IMR-90 (cell line): Measurements from ENCODE around the gene TBX10. TPM values are rescaled to one million over a fixed set of nuclear protein-coding genes. Genes with fewer than 3 reads are reported as not detected.

Source experiments
- ATAC-seq: fragments of 200-7000 bp; cut with Tn5 transposase; 2 replicates; pipeline ENCODE4 v1.9.1; 2020; ENCODE audit warnings: low read depth, mild to moderate bottlenecking, moderate library complexity
- BruUV-seq: library from RNA; stranded (reverse); fragments of 400-500 nt; replicated peaks from 2 replicates; lab custom pipeline; 2021; lab: Mats Ljungman, UMichigan
- CTCF ChIA-PET: fragments of 300-600 bp; formaldehyde crosslinking; extraction: SDS; loops from one replicate; lab custom pipeline; 2021; ENCODE audit warnings: antibody characterized with exemption; lab: Yijun Ruan, JAX
- POLR2A ChIA-PET: fragments of 300-600 bp; sonication (Branson Sonifier 250); formaldehyde crosslinking; loops from one replicate; lab custom pipeline; 2022; ENCODE audit warnings: antibody characterized with exemption; ENCODE audit not compliant: unreplicated experiment; lab: Charles Lee
- DNase-seq: peaks from one replicate; pipeline ENCODE4 v3.0.0; 2013
- H2AFZ ChIP-seq: replicated peaks from 2 replicates; pipeline ENCODE3; 2013; ENCODE audit warnings: low read length, mild to moderate bottlenecking; ENCODE audit not compliant: poor library complexity
- H2AK5ac ChIP-seq: 2 replicates; pipeline ENCODE4 v1.6.1; 2013; ENCODE audit warnings: low read depth, low read length, inconsistent platforms
- H2AK9ac ChIP-seq: replicated peaks from 2 replicates; pipeline ENCODE3; 2013; ENCODE audit warnings: mild to moderate bottlenecking, low read depth, low read length, moderate library complexity; ENCODE audit not compliant: poor library complexity
- H2BK120ac ChIP-seq: 2 replicates; pipeline ENCODE4 v1.6.1; 2013; ENCODE audit warnings: low read depth, low read length, inconsistent platforms
- H2BK15ac ChIP-seq: 3 replicates; pipeline ENCODE4 v1.6.1; 2013; ENCODE audit warnings: low read depth, low read length, inconsistent platforms
- H2BK20ac ChIP-seq: 2 replicates; pipeline ENCODE4 v1.6.1; 2013; ENCODE audit warnings: low read depth, mild to moderate bottlenecking, inconsistent platforms, low read length, moderate library complexity
- H2BK5ac ChIP-seq: 2 replicates; pipeline ENCODE4 v1.6.1; 2013; ENCODE audit warnings: mild to moderate bottlenecking, low read depth, low read length, inconsistent platforms; ENCODE audit not compliant: poor library complexity, severe bottlenecking
- H3K14ac ChIP-seq: replicated peaks from 2 replicates; pipeline ENCODE4 v1.6.1; 2013; ENCODE audit warnings: low read depth, low read length, inconsistent platforms
- H3K18ac ChIP-seq: 2 replicates; pipeline ENCODE4 v1.6.1; 2013; ENCODE audit warnings: low read depth, low read length, control low read depth
- H3K23ac ChIP-seq: 2 replicates; pipeline ENCODE4 v1.6.1; 2013; ENCODE audit warnings: low read depth, low read length, inconsistent platforms
- H3K27ac ChIP-seq: 2 replicates; pipeline ENCODE4 v1.5.1; 2013; ENCODE audit warnings: mild to moderate bottlenecking, control low read depth, low read length; ENCODE audit not compliant: insufficient read depth
- H3K27me3 ChIP-seq: 2 replicates; pipeline ENCODE4 v1.6.1; 2013; ENCODE audit warnings: low read length; ENCODE audit not compliant: control insufficient read depth, insufficient read depth
- H3K36me3 ChIP-seq: 2 replicates; pipeline ENCODE4 v1.6.1; 2013; ENCODE audit warnings: low read length, mixed read lengths; ENCODE audit not compliant: control insufficient read depth, insufficient read depth
- H3K4ac ChIP-seq: 2 replicates; pipeline ENCODE4 v1.6.1; 2013; ENCODE audit warnings: low read depth, low read length, inconsistent platforms
- H3K4me1 ChIP-seq: 2 replicates; pipeline ENCODE4 v1.6.1; 2013; ENCODE audit warnings: low read length, mixed read lengths; ENCODE audit not compliant: control insufficient read depth, insufficient read depth
- H3K4me2 ChIP-seq: 2 replicates; pipeline ENCODE4 v1.6.1; 2013; ENCODE audit warnings: low read depth, mild to moderate bottlenecking, control low read depth, low read length, moderate library complexity
- H3K4me3 ChIP-seq: 2 replicates; pipeline ENCODE4 v1.5.1; 2013; ENCODE audit warnings: low read depth, mild to moderate bottlenecking, control low read depth, low read length, moderate library complexity; ENCODE audit not compliant: insufficient read depth
- H3K56ac ChIP-seq: 2 replicates; pipeline ENCODE4 v1.6.1; 2013; ENCODE audit warnings: low read length, inconsistent platforms; ENCODE audit not compliant: insufficient read depth; ENCODE audit errors: extremely low read depth
- H3K79me1 ChIP-seq, 2 experiments: 2 replicates each; pipeline ENCODE4 v1.6.1; 2013; ENCODE audit warnings: low read length in 2 of 2, inconsistent platforms in 1 of 2, low read depth in 1 of 2
- H3K9ac ChIP-seq: 2 replicates; pipeline ENCODE4 v1.6.1; 2013; ENCODE audit warnings: low read depth, low read length, control low read depth
- H3K9me1 ChIP-seq: 2 replicates; pipeline ENCODE4 v1.6.1; 2013; ENCODE audit warnings: low read length, inconsistent platforms; ENCODE audit not compliant: insufficient read depth
- H3K9me3 ChIP-seq: 2 replicates; pipeline ENCODE4 v1.6.1; 2013; ENCODE audit warnings: low read length; ENCODE audit not compliant: control insufficient read depth, insufficient read depth
- H4K20me1 ChIP-seq: 2 replicates; pipeline ENCODE4 v1.6.1; 2013; ENCODE audit warnings: low read length, inconsistent platforms; ENCODE audit not compliant: insufficient read depth
- H4K5ac ChIP-seq: 2 replicates; pipeline ENCODE4 v1.6.1; 2013; ENCODE audit warnings: mild to moderate bottlenecking, low read depth, low read length, control low read depth
- H4K8ac ChIP-seq, 2 experiments: 2 replicates each; pipeline ENCODE4 v1.6.1; 2013; ENCODE audit warnings: low read depth in 2 of 2, low read length in 2 of 2, control low read depth in 1 of 2, inconsistent platforms in 1 of 2
- H4K91ac ChIP-seq: 2 replicates; pipeline ENCODE4 v1.6.1; 2013; ENCODE audit warnings: low read depth, low read length, inconsistent platforms; ENCODE audit not compliant: insufficient read depth
- BHLHE40 ChIP-seq: fragments of 150-350 bp; IDR thresholded peaks from 2 replicates; pipeline ENCODE4 v1.6.1; 2016; ENCODE audit warnings: mild to moderate bottlenecking, low read depth, low read length
- CEBPB ChIP-seq: IDR thresholded peaks from 2 replicates; pipeline ENCODE4 v1.6.1; 2012; ENCODE audit warnings: low read depth, low read length, improper control_type of control experiment
- CHD1 ChIP-seq: IDR thresholded peaks from 2 replicates; pipeline ENCODE4 v1.6.1; 2012; ENCODE audit warnings: low read depth, low read length, improper control_type of control experiment
- ELK1 ChIP-seq: fragments of 150-350 bp; IDR thresholded peaks from 2 replicates; pipeline ENCODE4 v1.6.1; 2016; ENCODE audit warnings: low read depth, mild to moderate bottlenecking, low read length, moderate library complexity, borderline replicate concordance
- MAFK ChIP-seq: IDR thresholded peaks from 2 replicates; pipeline ENCODE4 v1.6.1; 2012; ENCODE audit warnings: low read depth, low read length, improper control_type of control experiment
- MAZ ChIP-seq: IDR thresholded peaks from 2 replicates; pipeline ENCODE4 v1.6.1; 2012; ENCODE audit warnings: low read depth, mild to moderate bottlenecking, low read length, improper control_type of control experiment, moderate library complexity, borderline replicate concordance
- MXI1 ChIP-seq: IDR thresholded peaks from 2 replicates; pipeline ENCODE4 v1.6.1; 2012; ENCODE audit warnings: low read depth, mild to moderate bottlenecking, low read length, moderate library complexity, borderline replicate concordance
- NFE2L2 ChIP-seq: fragments of 150-350 bp; IDR thresholded peaks from 2 replicates; pipeline ENCODE4 v1.6.1; 2016; ENCODE audit warnings: low read depth, mild to moderate bottlenecking, low read length
- RCOR1 ChIP-seq: IDR thresholded peaks from 2 replicates; pipeline ENCODE4 v1.6.1; 2012; ENCODE audit warnings: mild to moderate bottlenecking, low read length, improper control_type of control experiment; ENCODE audit not compliant: insufficient replicate concordance
- RFX5 ChIP-seq: IDR thresholded peaks from 2 replicates; pipeline ENCODE4 v1.8.0; 2012; ENCODE audit warnings: low read depth, mild to moderate bottlenecking, low read length, moderate library complexity
- SMC3 ChIP-seq: fragments of 150-350 bp; IDR thresholded peaks from 2 replicates; pipeline ENCODE4 v1.6.1; 2016; ENCODE audit warnings: low read depth, mild to moderate bottlenecking, antibody characterized with exemption, low read length, moderate library complexity
- USF2 ChIP-seq: fragments of 150-350 bp; IDR thresholded peaks from 2 replicates; pipeline ENCODE4 v1.6.1; 2017; ENCODE audit warnings: mild to moderate bottlenecking, antibody characterized with exemption, low read length, low read depth
- WGBS, 2 experiments: methylation state at CpG; one replicate each; pipeline versions ENCODE4 v1.1.5 to v1.1.7; 2013; ENCODE audit warnings: missing lambda C conversion rate in 2 of 2; ENCODE audit not compliant: insufficient read length in 1 of 2; ENCODE audit errors: extremely low coverage in 2 of 2; 5-methylcytosine and 5-hydroxymethylcytosine counted together
- dilution Hi-C: fragments of 300-500 bp; cut with HindIII; formaldehyde crosslinking; loops from one replicate; pipeline ENCODE4 v1.14.3; 2018; ENCODE audit warnings: low sequenced_read_pairs; ENCODE audit not compliant: unreplicated experiment
- in situ Hi-C: fragments of 300-500 bp; cut with MboI; formaldehyde crosslinking; loops from 3 replicates; pipeline ENCODE4 v1.14.3; 2019; ENCODE audit warnings: low sequenced_read_pairs, inconsistent platforms, mixed read lengths
- intact Hi-C: fragments of 100-400 bp; cut with micrococcal nuclease; formaldehyde crosslinking; loops from 2 replicates; pipeline ENCODE4 v1.10.0; 2022
- polyA plus RNA-seq, 3 experiments: library from polyadenylated mRNA; depleted of rRNA; stranded (reverse); fragments of >200 nt; gene quantifications; 2 replicates each; pipeline ENCODE4 v1.2.3, GENCODE V29; 2012; ENCODE audit warnings: low replicate concordance in 1 of 3
- total RNA-seq: library from RNA; depleted of rRNA; stranded (reverse); fragments of >200 nt; gene quantifications from 2 replicates; pipeline ENCODE4 v1.2.3, GENCODE V29; 2012

TBX10 gene
- total and polyA plus RNA-seq, 2 of the 4 experiments (the other 2 are of a cell fraction) = not detected

GRCh38 chr11:67613313-67613959 is 26.1 kb downstream of the TBX10 start:
- peaks cover 36% of the 10 kb centered on the region for H3K36me3 ChIP-seq
- H2BK120ac ChIP-seq = no peak overlapping the region
- H3K56ac ChIP-seq = no peak overlapping the region
- TF ChIP-seq CEBPB = no peak
- no peak for TF ChIP-seq RFX5
- TF ChIP-seq BHLHE40 = no peak
- no peak for TF ChIP-seq RCOR1
- TF ChIP-seq MXI1 = no peak
- no peak for TF ChIP-seq SMC3
- TF ChIP-seq MAZ = no peak
- TF ChIP-seq USF2 = no peak
- TF ChIP-seq NFE2L2 = no peak
- no peak for TF ChIP-seq MAFK
- TF ChIP-seq CHD1 = no peak
- no peak for TF ChIP-seq ELK1
- no peak overlapping the region for H4K91ac ChIP-seq
- no peak overlapping the region for H2BK15ac ChIP-seq
- H2AK5ac ChIP-seq = no peak overlapping the region
- peak overlapping the region in 1 of 2 experiments; percentile 21; a peak in 1 of 4 replicates for H4K8ac ChIP-seq
- H3K9ac ChIP-seq = no peak overlapping the region
- H3K14ac ChIP-seq = no peak overlapping the region
- no peaks in the 10 kb centered on the region for H3K4me1 ChIP-seq
- peak overlapping the region; percentile 85 for H2AFZ ChIP-seq
- ATAC-seq (no peak), DNase-seq (no peak)
- H3K18ac ChIP-seq = no peak overlapping the region
- H3K9me3 ChIP-seq = no peaks in the 10 kb centered on the region
- H3K27me3 ChIP-seq = peaks cover 20% of the 10 kb centered on the region
- ChIA-PET CTCF (interaction anchor here (0.6 to 1.5 kb wide), 4 partner anchors 13 to 49 kb away, joined by 4 to 6 read pairs (median 4); partner anchors contain the start of gene NUDT8), POLR2A (no interaction called here)
- no peak overlapping the region for H2BK5ac ChIP-seq
- peaks cover 4 to 7% of the 10 kb centered on the region in 2 experiments; a peak in 3 of 4 replicates for H3K79me1 ChIP-seq
- no peaks in the 10 kb centered on the region; the same call in 1 of the 2 replicates for H4K20me1 ChIP-seq
- H3K9me1 ChIP-seq = no peaks in the 10 kb centered on the region
- no peak overlapping the region for H3K27ac ChIP-seq
- no peak overlapping the region for H3K4ac ChIP-seq
- H3K23ac ChIP-seq = no peak overlapping the region
- no peak overlapping the region for H2AK9ac ChIP-seq
- no peak overlapping the region for H4K5ac ChIP-seq
- dilution Hi-C loops = no loop called here
- H3K4me3 ChIP-seq = no peak overlapping the region
- BruUV-seq = no TSS peak
- intact Hi-C loops = no loop called here
- H3K4me2 ChIP-seq = no peak overlapping the region
- no peak overlapping the region for H2BK20ac ChIP-seq
- in situ Hi-C loops = no loop called here
- WGBS, 2 experiments = 61% methylated on average over 3 of the region's 17 CpGs; no CpG with 5 or more reads in 1 of the 2 experiments
